ENCODE data around the gene CRELD1. TPM values are rescaled to one million over a fixed set of nuclear protein-coding genes. Genes with fewer than 3 reads are reported as not detected.

The CRELD1 gene
- total and polyA plus RNA-seq, 2 of the 13 experiments (the other 11 are each of a cell fraction or from before 2014, with no cell fraction given): 27.1 to 61.9 TPM

- TF ChIP-seq TBX3 (IDR thresholded peaks at IDR 0.05; ENCODE audit: borderline replicate concordance) (no peak), ZNF850 (CRISPR knock-in tag; conservative IDR thresholded peaks at IDR 0.05) (no peak), MATR3 (CRISPR knock-in tag; IDR thresholded peaks at IDR 0.05) (no peak), NFKB2 (CRISPR knock-in tag; IDR thresholded peaks at IDR 0.05; ENCODE audit: borderline replicate concordance) (no peak), GABPB1 (CRISPR knock-in tag; IDR thresholded peaks at IDR 0.05) (peak; percentile 58), CREM (IDR thresholded peaks at IDR 0.05) (no peak), CREM (CRISPR knock-in tag; IDR thresholded peaks at IDR 0.05) (no peak), ZNF180 (CRISPR knock-in tag; IDR thresholded peaks at IDR 0.05; ENCODE audit: borderline replicate concordance, low read depth) (no peak), ZNF24 (IDR thresholded peaks at IDR 0.05) (no peak), SNAI1 (CRISPR knock-in tag; IDR thresholded peaks at IDR 0.05; ENCODE audit: borderline replicate concordance) (no peak), HOXA5 (CRISPR knock-in tag; IDR thresholded peaks at IDR 0.05) (no peak), ZNF790 (CRISPR knock-in tag; IDR thresholded peaks at IDR 0.05; ENCODE audit: borderline replicate concordance) (no peak), ZFX (CRISPR knock-in tag; IDR thresholded peaks at IDR 0.05; ENCODE audit: low read depth) (no peak), NKX3-1 (CRISPR knock-in tag; IDR thresholded peaks at IDR 0.05) (no peak), ZNF121 (CRISPR knock-in tag; IDR thresholded peaks at IDR 0.05) (no peak), ZNF383 (CRISPR knock-in tag; IDR thresholded peaks at IDR 0.05; ENCODE audit: borderline replicate concordance) (no peak), NFYB (CRISPR knock-in tag; IDR thresholded peaks at IDR 0.05) (no peak), ZC3H4 (CRISPR knock-in tag; IDR thresholded peaks at IDR 0.05; ENCODE audit: borderline replicate concordance) (peak; percentile 47; the same call in 1 of the 2 replicates), KDM2A (CRISPR knock-in tag; IDR thresholded peaks at IDR 0.05; ENCODE audit: borderline replicate concordance, low read depth) (0 out of 2 replicates have a peak, but pooled peaks have one; percentile 16), ZNF362 (CRISPR knock-in tag; IDR thresholded peaks at IDR 0.05; ENCODE audit: borderline replicate concordance) (peak; percentile 8), SOX13 (IDR thresholded peaks at IDR 0.05) (no peak), SOX13 (CRISPR knock-in tag; conservative IDR thresholded peaks at IDR 0.05 in 1 of 2, IDR thresholded peaks at IDR 0.05 in 1 of 2) (0 out of 4 replicates have a peak, but pooled peaks of 1 of the 2 experiments have one; percentile 9), CENPBD1 (CRISPR knock-in tag; IDR thresholded peaks at IDR 0.05; ENCODE audit: borderline replicate concordance, low read depth) (no peak), THAP7 (CRISPR knock-in tag; IDR thresholded peaks at IDR 0.05) (no peak), JUNB (CRISPR knock-in tag; IDR thresholded peaks at IDR 0.05; ENCODE audit: borderline replicate concordance) (no peak), PAX8 (CRISPR knock-in tag; IDR thresholded peaks at IDR 0.05; ENCODE audit: borderline replicate concordance) (no peak), SETDB1 (CRISPR knock-in tag; IDR thresholded peaks at IDR 0.05; ENCODE audit: borderline replicate concordance) (no peak), SOX5 (CRISPR knock-in tag; IDR thresholded peaks at IDR 0.05; ENCODE audit: borderline replicate concordance) (no peak), ZNF12 (CRISPR knock-in tag; IDR thresholded peaks at IDR 0.05) (no peak)
These were observed 31.7 kb upstream of the CRELD1 start (continued) for GRCh38 chr3:9901967-9902366.
